HG02852 (cell line): ENCODE data around the gene ECD.

ENCODE experiments used
- ATAC-seq: cut with Tn5 transposase; IDR thresholded peaks from one replicate; pipeline ENCODE4 v1.9.1; 2021; ENCODE audit warnings: mild to moderate bottlenecking, moderate library complexity; ENCODE audit not compliant: unreplicated experiment

The ECD gene

DNA sequence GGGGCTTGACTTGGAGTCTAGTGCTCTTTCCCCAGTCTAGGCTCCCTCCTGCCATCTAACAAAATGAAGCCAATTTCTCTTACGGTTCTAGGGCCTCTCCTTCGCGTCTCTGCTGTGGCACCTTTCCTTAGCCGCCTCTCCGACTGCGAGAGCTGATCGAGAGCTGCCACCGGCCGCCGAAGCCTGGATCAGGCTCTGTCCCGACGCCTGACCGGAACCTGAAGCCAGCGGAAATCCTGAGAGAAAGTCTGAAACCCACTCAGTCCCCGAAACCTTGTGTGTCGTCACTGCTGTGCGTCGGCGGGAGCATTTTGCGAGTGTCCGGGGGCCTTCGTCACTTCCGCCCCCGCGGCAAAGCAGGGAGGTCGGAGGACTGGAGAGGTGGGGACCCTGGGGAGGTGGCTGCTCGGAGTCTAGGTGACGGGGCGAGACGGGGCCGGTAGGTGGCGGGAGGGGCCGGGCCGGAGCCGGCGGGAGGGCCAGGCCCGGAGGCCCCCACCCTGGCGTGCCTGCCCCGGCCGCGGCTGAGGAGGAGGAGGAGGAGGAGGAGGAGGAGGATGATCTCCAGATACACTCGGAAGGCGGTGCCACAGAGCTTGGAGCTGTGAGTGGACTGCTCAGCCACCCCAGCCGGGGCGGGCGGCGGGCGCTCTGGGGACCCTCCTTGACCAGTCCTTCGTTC lies at the start of gene ECD, which contains the start of gene FAM149B1:
ECD (minus strand) TSS at position 226 of the 682 bp plus-strand sequence. CDS start 4,071 bp downstream, outside the sequence.
FAM149B1 (plus strand) TSS at position 337 of the 682 bp plus-strand sequence; CDS start at position 558, 221 bp downstream.
- peak; percentile 89 for ATAC-seq

DNA sequence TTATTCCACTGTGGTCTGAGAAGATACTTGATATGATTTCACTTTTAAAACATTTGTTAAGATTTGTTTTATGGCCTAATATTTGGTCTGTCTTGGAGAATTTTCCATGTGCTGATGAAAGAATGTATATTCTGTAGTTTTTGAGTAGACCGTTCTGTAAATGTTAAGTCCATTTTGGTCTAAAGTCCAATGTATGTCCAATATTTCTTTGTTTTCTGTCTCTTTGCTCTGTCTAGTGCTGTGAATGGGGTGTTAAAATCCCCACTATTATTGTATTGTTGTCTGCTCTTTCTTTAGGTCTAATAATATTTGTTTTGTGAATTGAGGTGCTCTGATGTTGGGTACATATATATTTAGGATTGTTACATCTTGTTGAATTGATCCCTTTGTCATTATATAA lies 47.9 kb upstream of the ECD start:
- no peak for ATAC-seq

DNA sequence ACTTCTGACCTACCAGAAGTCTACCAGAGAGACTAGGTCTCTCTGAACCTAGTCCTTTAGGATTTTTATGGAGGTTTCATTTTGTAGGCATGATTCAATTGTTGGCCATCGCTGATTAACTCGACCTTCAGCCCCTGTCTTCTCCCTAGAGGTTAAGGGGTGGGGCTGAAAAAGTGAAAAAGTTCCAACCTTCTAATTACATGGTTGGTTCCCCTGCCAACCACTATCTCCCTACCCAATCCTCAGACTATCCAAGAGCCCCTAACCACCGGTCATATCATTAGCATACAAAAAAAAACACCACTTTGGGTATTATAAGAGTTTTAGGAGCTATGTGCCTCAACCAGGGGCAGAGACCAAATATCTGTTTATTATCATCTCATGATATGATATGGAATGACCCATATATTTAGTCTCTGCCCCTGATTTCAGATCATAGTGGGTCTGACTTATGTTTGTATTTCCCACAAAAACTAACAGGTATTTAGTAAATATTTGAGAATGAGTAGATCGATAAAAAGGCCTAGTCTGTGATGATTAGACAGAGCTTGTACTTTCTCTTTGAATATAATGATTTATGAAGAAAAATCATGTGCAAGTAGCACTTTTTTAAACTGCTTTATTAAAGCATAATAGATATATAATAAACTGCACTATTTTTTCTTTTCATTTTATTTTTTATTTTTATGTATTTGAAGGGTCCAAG lies 43.5 kb upstream of the ECD start:
- no peak for ATAC-seq

DNA sequence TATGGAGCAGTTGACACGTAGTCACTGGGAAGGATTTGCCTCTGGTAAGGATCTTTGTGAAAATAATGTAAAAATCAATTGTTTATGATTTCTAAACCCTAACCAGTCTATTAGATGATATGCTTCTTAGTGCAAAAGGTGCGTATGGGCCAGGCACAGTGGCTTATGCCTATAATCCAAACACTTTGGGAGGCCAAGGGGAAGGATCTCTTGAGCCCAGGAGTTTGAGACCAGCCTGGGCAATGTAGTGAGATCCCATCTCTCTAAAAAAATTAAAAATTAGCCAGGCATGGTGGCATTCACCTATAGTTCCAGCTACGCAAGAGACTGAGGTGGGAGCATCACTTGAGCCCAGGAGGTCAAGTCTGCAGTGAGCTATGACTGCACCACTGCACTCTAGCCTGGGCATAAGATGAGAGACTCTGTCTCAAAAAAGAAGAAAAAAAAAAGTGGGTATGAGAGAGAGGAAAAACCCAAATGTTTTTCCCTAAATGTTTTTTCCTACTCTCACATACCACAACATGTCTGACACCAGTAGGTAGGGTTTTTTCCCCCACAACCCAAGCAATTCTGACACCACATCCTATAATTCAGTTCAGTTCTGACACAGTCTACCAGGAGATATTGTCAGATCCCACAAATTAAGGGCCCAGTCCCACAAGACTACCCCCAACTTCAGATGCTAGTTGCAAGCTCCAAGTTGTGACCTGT lies 42.7 kb upstream of the ECD start:
- no peak for ATAC-seq

DNA sequence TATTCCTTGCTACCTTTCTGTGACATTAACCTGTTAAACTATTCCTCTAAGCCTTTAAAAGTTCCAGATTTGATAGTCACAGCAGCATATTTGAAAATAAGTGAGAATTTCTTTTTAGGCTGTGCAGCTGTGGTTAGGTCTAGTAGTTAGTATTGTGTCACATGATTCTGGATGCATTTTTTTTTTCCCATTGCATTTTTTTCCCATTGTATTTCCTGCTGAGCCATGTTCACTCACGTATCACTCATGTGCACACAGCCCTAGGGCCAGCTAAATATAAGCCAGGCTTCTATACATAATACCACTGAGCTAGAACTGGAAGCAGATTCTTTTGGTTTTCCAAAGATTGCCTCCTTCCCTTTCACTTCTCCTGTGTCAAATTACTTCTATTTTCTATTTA lies 41.9 kb upstream of the ECD start:
- no peak for ATAC-seq

DNA sequence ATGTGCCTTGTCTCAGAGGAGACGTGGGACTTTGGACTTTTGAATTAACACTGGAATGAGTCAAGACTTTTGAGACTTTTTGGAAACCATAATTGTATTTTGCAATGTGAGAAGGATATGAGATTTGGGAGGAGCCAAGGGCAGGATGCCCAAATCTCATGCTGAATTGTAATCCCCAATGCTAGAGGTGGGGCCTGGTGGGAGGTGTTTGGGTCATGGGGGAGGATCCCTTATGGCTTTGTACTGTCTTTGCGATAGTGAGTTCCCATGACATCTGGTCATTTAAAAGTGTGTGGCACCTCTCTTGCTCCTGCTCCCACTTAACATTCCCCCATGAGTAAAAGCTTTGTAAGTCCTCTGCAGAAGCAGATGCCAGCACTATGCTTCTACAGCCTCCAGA lies 40.1 kb upstream of the ECD start:
- no peak for ATAC-seq

DNA sequence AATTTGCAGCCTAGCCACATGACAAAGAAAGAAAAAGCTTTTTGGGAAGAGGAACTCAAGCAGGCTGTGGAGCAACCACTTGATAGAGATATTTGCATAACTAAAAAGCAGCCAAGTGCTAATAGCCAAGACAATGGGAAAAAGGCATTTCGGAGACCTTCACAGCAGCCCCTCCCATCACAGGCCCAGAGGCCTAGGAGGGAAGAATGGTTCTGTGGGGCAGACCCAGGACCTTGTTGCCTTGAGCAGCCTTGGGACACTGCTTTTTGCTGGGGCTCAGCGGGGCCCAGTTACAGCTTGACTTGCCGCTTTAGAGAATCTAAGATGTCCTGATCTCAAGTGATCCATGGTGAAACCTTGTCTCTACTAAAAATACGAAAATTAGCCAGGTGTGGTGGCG lies 38.6 kb upstream of the ECD start:
- ATAC-seq: no peak

DNA sequence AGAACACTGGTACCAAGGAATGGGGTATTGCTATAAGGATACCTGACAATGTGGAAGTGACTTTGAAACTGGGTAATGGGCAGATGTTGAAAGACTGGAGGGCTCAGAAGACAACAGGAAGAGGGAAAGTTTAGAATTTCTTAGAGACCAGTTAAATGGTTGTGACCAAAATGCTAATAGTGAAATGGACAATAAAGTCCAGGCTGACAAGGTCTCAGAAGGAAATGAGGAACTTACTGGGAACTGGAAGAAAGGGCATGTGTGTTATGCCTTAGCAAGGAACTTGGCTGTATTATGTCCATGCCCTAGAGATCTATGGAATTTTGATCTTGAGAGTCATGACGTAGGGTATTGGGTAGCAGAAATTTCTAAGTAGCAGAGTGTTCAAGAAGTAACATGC lies 38.1 kb upstream of the ECD start:
- no peak for ATAC-seq

DNA sequence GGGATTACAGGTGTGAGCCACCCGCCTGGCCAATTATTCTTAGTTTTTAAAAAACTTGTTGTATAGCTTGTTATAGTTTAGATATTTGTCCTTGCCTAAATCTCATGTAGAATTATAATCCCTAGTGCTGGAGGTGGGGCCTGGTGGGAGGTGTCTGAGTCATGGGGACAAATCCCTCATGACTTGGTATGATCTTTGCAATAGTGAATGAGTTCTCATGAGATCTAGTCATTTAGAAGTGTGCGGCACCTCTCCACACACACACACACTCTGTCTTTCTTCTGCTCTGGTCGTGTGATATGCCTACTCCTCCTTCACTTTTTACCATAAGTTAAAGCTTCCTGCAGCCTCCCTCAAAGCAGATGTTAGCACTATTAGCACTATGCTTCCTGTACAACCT lies 37.3 kb upstream of the ECD start:
- ATAC-seq: no peak

DNA sequence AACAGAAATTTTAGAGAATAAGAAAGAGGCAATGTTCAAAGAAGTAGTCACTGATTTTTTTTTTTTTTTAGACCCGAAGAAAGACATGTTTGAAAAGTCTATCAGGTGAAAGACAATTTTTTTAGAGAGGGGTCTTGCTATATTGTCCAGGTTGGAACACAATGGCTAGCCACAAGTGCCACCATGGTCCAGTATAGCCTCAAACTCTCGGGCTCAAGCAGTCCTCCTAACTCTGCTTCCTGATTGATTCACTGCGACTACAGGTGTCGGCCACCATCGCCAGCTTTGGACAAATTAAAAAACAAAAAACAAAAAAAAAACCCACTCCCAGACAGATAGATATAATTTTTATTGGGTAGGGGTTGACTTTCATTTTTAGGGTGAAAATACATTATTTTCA lies 22.4 kb upstream of the ECD start:
- no peak for ATAC-seq

DNA sequence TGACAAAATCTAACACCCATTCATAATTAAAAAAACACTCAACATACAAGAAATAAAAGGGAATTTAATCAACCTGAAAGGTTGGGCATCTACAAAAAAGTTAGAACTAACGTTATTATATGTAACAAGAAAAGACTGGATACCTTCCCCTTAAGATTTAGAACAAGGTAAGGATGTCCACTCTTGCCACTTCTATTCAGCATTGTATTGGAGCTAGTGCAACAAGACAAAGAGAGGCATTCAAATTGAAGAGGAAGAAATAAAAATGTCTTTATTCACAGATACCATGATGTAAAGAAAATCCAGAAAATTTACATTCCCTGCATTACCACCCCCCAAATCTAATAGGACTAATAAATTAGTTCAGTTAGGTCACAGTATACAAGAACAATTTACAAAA lies 18.5 kb upstream of the ECD start:
- ATAC-seq: no peak

DNA sequence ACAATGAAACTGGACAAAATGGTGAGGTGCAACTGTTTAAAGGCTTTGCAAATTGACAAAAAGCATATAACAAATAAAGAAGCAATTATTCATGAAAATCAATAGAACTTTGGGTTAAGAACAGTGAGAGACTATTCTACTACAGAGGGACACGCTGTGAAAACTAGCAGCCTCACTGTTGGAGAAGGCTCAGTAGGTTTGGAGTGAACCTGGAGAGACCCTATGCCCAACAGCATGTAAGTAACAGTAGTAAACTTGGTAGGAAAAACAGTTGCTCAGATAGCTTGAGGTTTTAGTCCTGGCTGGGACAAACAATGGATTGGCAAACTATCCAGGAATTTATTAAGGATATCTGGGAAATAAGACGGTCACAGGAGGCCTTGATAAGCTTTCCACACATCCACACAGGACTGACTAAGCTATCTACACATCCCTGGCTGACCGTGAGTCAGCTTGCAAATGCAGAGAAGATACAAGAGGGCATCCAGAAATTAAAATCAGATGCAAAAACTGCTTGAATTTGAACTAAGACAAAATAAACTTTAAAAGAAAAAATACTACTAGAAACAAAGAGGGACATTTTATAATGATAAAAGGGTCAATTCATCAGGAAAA lies 16.0 kb upstream of the ECD start:
- no peak for ATAC-seq

DNA sequence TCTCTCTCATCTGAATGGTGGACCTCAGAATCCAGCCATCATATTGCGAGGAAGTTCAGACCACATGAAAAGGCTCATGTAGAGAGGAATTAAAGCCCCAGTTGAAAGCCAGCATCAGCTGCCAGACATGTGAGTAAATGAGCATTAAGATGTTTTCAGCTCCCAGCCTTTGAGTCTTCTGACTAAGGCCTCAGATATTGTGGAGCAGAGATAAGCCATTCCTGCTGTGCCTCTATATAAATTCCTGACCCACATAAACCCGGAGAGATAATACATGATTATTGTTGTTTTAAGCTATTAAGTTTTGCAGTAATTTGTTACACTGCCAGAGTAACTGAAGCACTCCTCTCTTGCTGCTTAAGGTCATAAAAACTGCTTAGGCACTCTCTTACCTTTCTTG lies 14.8 kb upstream of the ECD start:
- no peak for ATAC-seq

DNA sequence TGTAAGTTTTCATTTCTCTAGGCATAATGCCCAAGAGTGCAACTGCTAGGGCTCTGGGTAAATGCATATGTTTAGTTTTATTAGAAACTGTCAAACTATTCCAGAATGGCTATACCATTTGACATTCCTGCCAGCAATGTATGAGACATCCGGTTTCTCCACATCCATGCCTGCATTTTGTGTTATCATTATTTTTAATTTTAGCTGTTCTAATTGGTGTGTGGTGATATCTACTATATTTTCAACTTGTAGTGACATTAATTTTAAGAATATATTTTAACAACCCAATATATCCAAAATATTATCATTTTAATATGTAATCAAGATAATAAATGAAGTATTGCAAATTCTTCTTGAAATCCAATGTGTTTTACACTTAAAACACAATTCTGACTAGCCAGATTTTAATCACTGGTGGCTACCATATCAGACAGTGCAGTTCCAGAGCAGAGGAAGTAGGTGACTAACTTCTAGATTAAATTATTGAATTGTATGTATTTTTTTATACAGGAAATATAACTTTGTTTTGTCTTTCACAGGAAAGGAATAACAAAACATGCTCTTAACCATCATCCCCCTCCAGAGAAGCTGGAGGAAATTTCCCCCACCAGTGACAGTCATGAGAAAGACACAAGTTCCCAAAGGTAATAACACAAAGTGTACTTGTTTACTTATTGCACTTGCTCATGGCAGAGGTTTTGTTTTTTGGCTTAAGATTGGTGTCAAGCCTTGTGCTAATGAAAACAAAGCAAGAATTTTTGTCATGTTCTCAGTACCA lies 6.5 kb upstream of the ECD start:
- no peak for ATAC-seq

DNA sequence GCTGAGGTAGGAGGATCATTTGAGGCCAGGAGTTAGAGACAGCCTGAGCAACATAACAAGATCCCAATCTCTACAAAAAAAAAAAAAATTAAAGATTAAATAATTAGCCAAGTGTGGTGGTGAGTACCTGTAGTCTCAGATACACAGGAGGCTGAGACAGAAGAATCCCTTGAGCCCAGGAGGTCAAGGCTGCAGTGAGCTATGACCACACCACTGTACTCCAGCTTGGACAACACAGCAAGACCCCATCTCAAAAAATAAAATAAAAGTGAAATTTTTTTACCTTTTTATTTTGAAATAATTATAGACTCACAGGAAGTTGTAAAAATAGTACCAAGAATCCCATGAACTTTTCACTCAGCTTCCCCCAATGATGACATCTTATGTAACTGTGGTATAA lies 5.1 kb upstream of the ECD start:
- ATAC-seq: no peak

DNA sequence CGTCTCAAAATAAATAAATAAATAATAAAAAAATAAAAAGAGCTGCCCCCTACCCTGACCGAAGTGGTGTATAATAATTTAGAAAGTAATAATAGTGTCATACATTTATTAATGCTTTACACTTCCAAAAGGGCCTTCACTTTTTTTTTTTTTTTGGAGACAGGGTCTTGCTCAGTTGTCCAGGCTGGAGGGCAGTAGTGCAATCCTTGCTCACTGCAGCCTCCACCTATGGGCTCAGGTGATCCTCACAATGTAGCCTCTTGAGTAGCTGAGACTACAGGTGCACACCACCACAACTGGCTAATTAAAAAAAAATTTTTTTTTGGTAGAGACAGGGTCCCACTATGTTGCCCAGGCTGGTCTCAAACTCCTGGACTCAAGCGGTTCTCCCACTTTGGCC lies 1.5 kb upstream of the ECD start:
- ATAC-seq: no peak

DNA sequence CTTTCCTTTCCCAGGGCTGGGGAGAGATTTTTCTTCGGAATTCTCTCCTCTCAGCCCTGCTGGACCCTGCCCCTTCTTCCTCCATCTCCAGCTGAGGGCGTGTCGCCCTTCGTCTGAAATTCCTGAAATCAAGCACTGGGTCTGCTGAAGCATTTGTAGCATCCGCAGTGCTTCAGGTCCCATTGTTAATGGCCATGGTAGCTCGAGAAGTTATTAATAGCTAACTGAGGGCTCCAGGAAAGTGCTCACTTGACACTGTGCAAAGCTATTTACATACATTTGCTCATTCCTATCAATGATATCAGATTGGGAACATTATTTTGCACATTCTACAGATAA lies 626 bp upstream of the ECD start:
- peak; percentile 19 for ATAC-seq

DNA sequence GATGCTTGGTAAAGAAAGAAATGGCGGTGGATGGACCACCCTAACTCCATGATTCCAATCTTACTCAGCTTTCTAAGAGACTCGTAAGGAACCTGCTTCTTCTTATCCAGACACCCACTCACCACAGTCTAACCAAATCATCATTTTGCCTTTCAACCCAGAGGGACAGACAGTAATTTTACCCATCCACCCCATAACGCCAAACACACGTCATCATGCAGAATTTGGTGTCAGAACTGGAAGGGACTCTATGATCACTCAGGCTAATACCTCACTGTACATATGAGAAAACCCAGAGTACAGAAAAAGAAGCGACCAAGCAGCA lies 388 bp downstream of the ECD start:
- no peak for ATAC-seq

DNA sequence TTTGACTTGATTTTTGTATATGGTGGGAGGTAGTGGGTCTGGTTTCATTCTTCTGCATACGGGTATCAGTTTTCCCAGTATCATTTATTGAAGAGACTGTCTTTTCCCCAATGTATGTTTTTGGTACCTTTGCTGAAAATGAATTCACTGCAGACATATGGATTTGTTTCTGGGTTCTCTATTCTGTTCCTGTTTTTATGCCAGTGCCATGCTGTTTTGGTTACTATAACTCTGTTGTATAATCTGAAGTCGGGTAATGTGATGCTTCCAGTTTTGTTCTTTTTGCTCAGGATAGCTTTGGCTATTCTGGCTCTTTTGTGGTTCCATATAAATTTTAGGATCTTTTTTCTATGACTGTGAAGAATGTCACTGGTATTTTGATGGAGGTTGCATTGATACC lies 836 bp downstream of the ECD start:
- ATAC-seq: no peak

DNA sequence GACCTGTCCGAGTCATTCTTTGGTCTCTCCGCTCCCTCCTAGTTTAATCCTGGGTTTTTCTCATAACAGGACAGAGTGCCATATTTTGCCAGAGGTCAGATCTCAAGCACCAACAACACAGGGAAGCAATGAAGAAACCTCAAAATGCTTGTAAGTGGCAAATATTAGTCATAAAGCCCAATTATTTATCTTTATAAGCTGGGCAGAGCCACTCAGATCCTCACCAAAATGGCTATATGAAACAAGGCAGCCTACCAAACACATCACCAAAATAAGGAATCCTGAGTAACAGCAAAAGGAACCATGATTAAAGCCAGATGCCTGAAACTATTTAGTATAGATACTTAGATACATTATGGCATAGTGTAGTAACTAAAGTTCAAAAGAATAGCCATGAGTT lies 4.7 kb downstream of the ECD start:
- ATAC-seq: no peak

DNA sequence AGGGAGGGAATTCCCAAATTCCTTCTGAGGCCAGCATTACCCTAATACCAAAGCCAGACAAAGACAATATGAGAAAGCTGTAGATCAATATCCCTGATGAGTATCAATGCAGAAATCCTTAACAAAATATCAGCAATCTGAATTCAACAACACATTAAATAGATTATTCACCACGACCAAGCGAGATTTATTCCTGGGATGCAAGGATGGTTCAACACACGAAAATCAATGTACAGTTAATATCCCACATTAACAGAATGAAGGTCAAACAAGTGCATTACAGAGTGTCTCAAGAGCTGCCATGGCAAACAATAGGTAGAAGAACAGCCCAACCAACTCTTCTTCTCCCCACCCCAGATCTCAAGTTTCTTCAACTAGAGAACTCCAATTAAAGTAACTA lies 6.1 kb downstream of the ECD start:
- no peak for ATAC-seq
